SU-DHL-6 (cell line): Measurements from ENCODE around the gene ERLEC1.

Experiments
- EZH2phosphoT487 ChIP-seq: fragments of 200-600 bp; sonication (generic), shearing (Covaris generic); conservative IDR thresholded peaks from 2 replicates; pipeline ENCODE4 v1.6.1; 2018; ENCODE audit warnings: mild to moderate bottlenecking, antibody characterized with exemption, low read length, moderate library complexity, mixed read lengths
- TF ChIP-seq, protein P1 (sequence below): fragments of 200-600 bp; sonication (generic); IDR thresholded peaks from one replicate; pipeline ENCODE4 v1.5.1; 2017; ENCODE audit warnings: antibody characterized with exemption, mild to moderate bottlenecking, low read length, moderate library complexity; ENCODE audit not compliant: insufficient read depth, poor library complexity, severe bottlenecking

DNA sequence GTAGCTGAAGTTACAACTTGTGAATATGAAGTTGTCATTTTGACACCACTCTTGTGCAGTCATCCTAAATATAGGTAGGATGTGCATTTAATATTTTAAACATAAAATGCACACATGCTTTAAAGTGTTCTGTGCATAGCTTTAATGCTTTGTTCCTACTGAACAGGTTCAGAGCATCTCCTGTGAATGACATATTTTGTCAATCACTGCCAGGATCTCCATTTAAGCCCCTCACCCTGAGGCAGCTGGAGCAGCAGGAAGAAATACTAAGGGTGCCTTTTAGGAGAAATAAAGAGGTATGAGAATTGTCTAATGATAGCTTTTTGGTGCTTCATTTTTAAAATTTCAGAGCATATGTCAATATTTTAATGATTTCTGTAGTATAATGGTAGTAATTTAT lies 14.7 kb downstream of the ERLEC1 start:
- TF ChIP-seq, protein P1, sequence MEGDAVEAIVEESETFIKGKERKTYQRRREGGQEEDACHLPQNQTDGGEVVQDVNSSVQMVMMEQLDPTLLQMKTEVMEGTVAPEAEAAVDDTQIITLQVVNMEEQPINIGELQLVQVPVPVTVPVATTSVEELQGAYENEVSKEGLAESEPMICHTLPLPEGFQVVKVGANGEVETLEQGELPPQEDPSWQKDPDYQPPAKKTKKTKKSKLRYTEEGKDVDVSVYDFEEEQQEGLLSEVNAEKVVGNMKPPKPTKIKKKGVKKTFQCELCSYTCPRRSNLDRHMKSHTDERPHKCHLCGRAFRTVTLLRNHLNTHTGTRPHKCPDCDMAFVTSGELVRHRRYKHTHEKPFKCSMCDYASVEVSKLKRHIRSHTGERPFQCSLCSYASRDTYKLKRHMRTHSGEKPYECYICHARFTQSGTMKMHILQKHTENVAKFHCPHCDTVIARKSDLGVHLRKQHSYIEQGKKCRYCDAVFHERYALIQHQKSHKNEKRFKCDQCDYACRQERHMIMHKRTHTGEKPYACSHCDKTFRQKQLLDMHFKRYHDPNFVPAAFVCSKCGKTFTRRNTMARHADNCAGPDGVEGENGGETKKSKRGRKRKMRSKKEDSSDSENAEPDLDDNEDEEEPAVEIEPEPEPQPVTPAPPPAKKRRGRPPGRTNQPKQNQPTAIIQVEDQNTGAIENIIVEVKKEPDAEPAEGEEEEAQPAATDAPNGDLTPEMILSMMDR: no peak
- no peak for TF ChIP-seq EZH2phosphoT487
